Lung (tissue), 12 donors: ENCODE results near the gene RERE. TPM values are rescaled to one million over a fixed set of nuclear protein-coding genes. Genes with fewer than 3 reads are reported as not detected.

Experiments
- ATAC-seq: fragments of 200-7000 bp; cut with Tn5 transposase; one replicate; pipeline ENCODE4 v1.9.1; 2020; ENCODE audit warnings: moderate number of reproducible peaks; ENCODE audit not compliant: insufficient read depth, low FRiP score
- DNase-seq, 3 donors: peaks; one replicate each; pipeline ENCODE4 v3.0.0-alpha.2; 2013 to 2017
- H3K27ac ChIP-seq, 2 donors: one replicate each; pipeline ENCODE4 v1.5.1; 2013; ENCODE audit warnings: mild to moderate bottlenecking in 2 of 2, moderate library complexity in 2 of 2, control low read depth in 1 of 2, inconsistent platforms in 1 of 2, low read depth in 1 of 2, low read length in 1 of 2
- H3K27me3 ChIP-seq, 3 donors: one replicate each; pipeline ENCODE4 v1.5.1; 2013; ENCODE audit warnings: low read length in 2 of 3; ENCODE audit not compliant: control insufficient read depth in 3 of 3, insufficient read depth in 3 of 3
- H3K36me3 ChIP-seq, 4 donors: one replicate each; pipeline ENCODE4 v1.5.1; 2013; ENCODE audit warnings: low read length in 4 of 4, mild to moderate bottlenecking in 1 of 4, moderate library complexity in 1 of 4; ENCODE audit not compliant: control insufficient read depth in 4 of 4, insufficient read depth in 4 of 4
- H3K4me1 ChIP-seq, 5 donors: one replicate each; pipeline ENCODE4 v1.5.1; 2013; ENCODE audit warnings: low read length in 5 of 5, mild to moderate bottlenecking in 2 of 5, moderate library complexity in 1 of 5; ENCODE audit not compliant: control insufficient read depth in 5 of 5, insufficient read depth in 5 of 5
- H3K4me3 ChIP-seq: one replicate; pipeline ENCODE4 v1.5.1; 2013; ENCODE audit warnings: mild to moderate bottlenecking, control low read depth, moderate library complexity
- H3K9ac ChIP-seq, 2 donors: one replicate each; pipeline ENCODE4 v1.5.1; 2013; ENCODE audit warnings: low read length in 2 of 2, control low read depth in 1 of 2; ENCODE audit not compliant: insufficient read depth in 1 of 2
- H3K9me3 ChIP-seq, 4 donors: one replicate each; pipeline ENCODE4 v1.5.1; 2013; ENCODE audit warnings: low read length in 3 of 4, mild to moderate bottlenecking in 1 of 4, moderate library complexity in 1 of 4; ENCODE audit not compliant: control insufficient read depth in 4 of 4, insufficient read depth in 3 of 4
- WGBS, 2 donors: extraction: QIAGEN DNeasy Blood & Tissue Kit; methylation state at CpG; one replicate each; pipeline ENCODE4 v1.1.7; 2013; 5-methylcytosine and 5-hydroxymethylcytosine counted together
- polyA plus RNA-seq, 2 donors: library from polyadenylated mRNA; stranded (reverse); fragments of 200-250 nt; gene quantifications; one replicate each; pipeline ENCODE4 v1.2.1, GENCODE V29; 2013
- total RNA-seq, 2 donors: library from RNA; depleted of rRNA in 1 of 2; stranded (reverse); fragments of >200 nt in 1 of 2; gene quantifications; one replicate each; pipeline ENCODE4 v1.2.1, GENCODE V29; 2014 to 2021
- TF ChIP-seq, protein P1 (sequence below): IDR thresholded peaks from 2 replicates; pipeline ENCODE4 v1.5.1; 2012; ENCODE audit warnings: mild to moderate bottlenecking; ENCODE audit errors: control extremely low read depth, extremely low read depth
- donor health status: control.
- donor health status: control.
- donor health status: Bipolar disorder and iron deficiency.
- donor health status: healthy.
- donor health status: DM: yes; HTN: yes; CAD: no.

The RERE gene
- total and polyA plus RNA-seq, 4 donors, result 21.7 to 207 (median 57.5) TPM

DNA sequence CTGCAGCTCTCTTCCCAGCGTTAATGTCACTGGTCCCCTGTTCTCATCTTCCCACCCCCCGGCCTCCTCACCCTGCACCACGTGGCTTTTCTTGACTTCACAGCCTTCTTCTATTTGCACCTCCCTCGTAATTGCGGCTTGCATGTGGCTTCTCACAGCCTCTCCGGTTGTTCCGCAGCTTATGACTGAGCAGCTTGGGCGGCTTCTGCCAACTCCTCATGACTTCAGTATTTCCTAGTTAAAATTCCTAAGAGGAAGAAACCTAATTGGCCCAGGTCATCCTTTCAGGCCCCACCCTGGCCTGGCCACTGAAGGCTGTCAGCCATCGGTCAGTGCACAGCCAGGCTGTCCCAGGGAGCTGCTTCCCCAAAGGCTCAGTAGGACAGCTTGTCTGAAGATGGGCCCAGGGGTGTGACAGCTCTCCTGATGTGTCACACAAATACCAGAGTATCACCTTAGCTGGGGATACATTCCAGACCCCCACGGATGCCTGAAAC, 8.6 kb upstream of the RERE start:
- Histone ChIP-seq H3K27ac (no peak overlapping the region), H3K9me3 (no peaks in the 10 kb centered on the region), H3K27me3 (no peaks in the 10 kb centered on the region), H3K4me3 (no peak overlapping the region), H3K9ac (no peak overlapping the region), H3K4me1 (peaks cover under 1 to 20% (median 6%) of the 10 kb centered on the region in 5 donors), H3K36me3 (no peaks in the 10 kb centered on the region)
- 82 to 93% methylated on average over 10 of the region's 10 CpGs for WGBS, 2 donors
- TF ChIP-seq, protein P1, sequence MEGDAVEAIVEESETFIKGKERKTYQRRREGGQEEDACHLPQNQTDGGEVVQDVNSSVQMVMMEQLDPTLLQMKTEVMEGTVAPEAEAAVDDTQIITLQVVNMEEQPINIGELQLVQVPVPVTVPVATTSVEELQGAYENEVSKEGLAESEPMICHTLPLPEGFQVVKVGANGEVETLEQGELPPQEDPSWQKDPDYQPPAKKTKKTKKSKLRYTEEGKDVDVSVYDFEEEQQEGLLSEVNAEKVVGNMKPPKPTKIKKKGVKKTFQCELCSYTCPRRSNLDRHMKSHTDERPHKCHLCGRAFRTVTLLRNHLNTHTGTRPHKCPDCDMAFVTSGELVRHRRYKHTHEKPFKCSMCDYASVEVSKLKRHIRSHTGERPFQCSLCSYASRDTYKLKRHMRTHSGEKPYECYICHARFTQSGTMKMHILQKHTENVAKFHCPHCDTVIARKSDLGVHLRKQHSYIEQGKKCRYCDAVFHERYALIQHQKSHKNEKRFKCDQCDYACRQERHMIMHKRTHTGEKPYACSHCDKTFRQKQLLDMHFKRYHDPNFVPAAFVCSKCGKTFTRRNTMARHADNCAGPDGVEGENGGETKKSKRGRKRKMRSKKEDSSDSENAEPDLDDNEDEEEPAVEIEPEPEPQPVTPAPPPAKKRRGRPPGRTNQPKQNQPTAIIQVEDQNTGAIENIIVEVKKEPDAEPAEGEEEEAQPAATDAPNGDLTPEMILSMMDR, result no peak
- no peak for DNase-seq
- peak; percentile 23 for ATAC-seq

DNA sequence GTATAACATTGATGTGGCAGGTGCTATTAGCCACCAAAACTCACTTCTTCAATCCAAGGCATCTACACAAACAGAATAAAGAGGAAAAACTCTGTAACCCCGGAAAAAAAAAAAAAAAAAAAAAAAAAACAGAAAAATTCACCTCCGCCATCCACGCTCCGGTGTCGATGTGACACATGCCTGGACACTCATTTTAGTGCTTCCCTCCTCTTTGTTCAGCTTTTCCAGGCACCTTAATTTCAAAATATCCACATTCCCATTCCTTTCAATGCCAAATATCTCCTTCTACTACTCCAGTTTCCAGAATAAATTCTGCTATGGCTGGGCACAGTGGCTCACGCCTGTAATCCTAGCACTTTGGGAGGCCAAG, 5.8 kb upstream of the RERE start:
- WGBS, 2 donors, result 71 to 80% methylated on average over 6 of the region's 6 CpGs
- Histone ChIP-seq H3K27ac (no peak overlapping the region), H3K9ac (peak overlapping the region in 1 of 2 donors; percentile 52)

DNA sequence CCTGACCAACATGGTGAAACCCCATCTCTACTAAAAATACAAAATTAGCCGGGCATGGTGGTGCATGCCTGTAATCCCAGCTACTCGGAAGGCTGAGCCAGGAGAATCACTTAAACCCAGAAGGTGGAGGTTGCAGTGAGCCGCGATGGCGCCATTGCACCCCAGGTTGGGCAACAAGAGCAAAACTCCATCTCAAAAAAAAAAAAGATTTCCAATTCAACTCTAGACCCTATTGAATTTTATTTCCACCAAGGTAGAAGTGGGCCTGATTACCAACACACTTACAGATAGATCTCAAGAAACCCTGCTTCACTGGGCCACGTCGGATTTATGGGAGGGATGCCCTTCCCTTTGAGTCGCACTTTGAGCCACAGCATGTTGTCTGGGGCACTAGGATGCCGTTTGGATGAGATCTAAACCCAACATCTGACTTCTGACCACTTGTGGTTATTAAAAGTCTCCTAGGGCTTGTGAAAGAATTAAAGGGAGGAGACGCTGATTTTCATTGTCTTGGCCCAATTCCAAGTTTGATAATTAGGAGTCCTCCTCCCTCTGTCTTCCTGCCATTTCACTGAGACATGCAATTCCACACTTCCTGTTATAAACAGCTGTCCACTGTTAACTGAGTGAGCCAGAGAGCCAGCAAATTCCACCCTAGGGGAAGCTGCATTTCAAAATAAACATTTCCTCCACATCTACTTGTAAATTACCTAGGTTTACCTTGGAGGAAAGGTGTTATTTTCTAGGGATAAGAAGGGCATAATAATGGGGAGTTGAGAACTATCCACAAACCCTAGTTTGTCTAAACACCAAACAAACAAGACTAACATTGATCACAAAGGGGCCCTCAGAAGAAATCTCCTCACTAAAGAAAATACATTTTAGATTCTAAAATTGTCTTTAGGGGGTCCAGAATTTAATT, 5.2 kb upstream of the RERE start:
- Histone ChIP-seq H3K27me3 (no peaks in the 10 kb centered on the region), H3K36me3 (no peaks in the 10 kb centered on the region), H3K27ac (peak overlapping the region in 1 of 2 donors; percentile 75), H3K9ac (peak overlapping the region in 1 of 2 donors; percentile 52), H3K4me3 (no peak overlapping the region), H3K4me1 (peaks cover 0 to 27% (median 6%) of the 10 kb centered on the region in 5 donors), H3K9me3 (no peaks in the 10 kb centered on the region)
- DNase-seq, result peak; percentile 55 to 94 (median 93)
- 60 to 62% methylated on average over 10 of the region's 10 CpGs for WGBS, 2 donors
- TF ChIP-seq, protein P1, result no peak
- ATAC-seq, result peak; percentile 35

More for the DNA sequence above, 5.8 kb upstream of the RERE start:
- Histone ChIP-seq H3K4me1 (peaks cover 0 to 25% (median 6%) of the 10 kb centered on the region in 5 donors), H3K4me3 (no peak overlapping the region), H3K9me3 (no peaks in the 10 kb centered on the region), H3K27me3 (no peaks in the 10 kb centered on the region), H3K36me3 (no peaks in the 10 kb centered on the region)
- DNase-seq (no peak), ATAC-seq (no peak)
- TF ChIP-seq, protein P1, result no peak
